Natural killer cell treated with Interleukin-12 subunit alpha and Interleukin-12 subunit beta and Interleukin-15 and Interleukin-18, amount 100 ng/mL, for 72 hours (primary cell): Measurements from ENCODE around the gene TRIM14. TPM values are rescaled to one million over a fixed set of nuclear protein-coding genes. Genes with fewer than 3 reads are reported as not detected.
"Not testable (repeated sequence)": the region's sequence is repeated elsewhere in the genome, so short reads cannot be mapped to it uniquely, and the experiment has no call there.

Experiments used
- ATAC-seq, 2 donors: fragments of 150-1000 bp; cut with Tn5 transposase in 1 of 2; sonication (Bioruptor Pico), chemical (Tn5 transposase) in 1 of 2; 2 replicates each; pipeline ENCODE4 v1.10.0; 2021
- DNase-seq: peaks from one replicate; pipeline ENCODE4 v3.0.0; 2022; ENCODE audit warnings: low spot score
- H3K27ac Mint-ChIP-seq, 2 donors: 1 replicate in 1 of 2; 2 replicates in 1 of 2; pipeline ENCODE4 v1.8.0; 2022; ENCODE audit warnings: mixed read lengths in 2 of 2, mild to moderate bottlenecking in 1 of 2, moderate library complexity in 1 of 2
- H3K27me3 Mint-ChIP-seq, 2 donors: 1 replicate in 1 of 2; 2 replicates in 1 of 2; pipeline ENCODE4 v1.8.0; 2022; ENCODE audit warnings: mixed read lengths in 2 of 2
- H3K36me3 Mint-ChIP-seq: one replicate; pipeline ENCODE4 v1.8.0; 2022; ENCODE audit warnings: mixed read lengths
- H3K4me1 Mint-ChIP-seq, 2 donors: 1 replicate in 1 of 2; 2 replicates in 1 of 2; pipeline ENCODE4 v1.8.0; 2022; ENCODE audit warnings: low read depth in 2 of 2, mixed read lengths in 2 of 2, mild to moderate bottlenecking in 1 of 2
- H3K4me3 Mint-ChIP-seq: one replicate; pipeline ENCODE4 v1.8.0; 2022; ENCODE audit warnings: mixed read lengths
- H3K9me3 Mint-ChIP-seq: 2 replicates; pipeline ENCODE4 v1.8.0; 2022; ENCODE audit warnings: mixed read lengths
- total RNA-seq, 2 donors: library from RNA; stranded (reverse); gene quantifications; one replicate each; pipeline ENCODE4 v1.2.3, GENCODE V29; 2022

TRIM14 gene
- total RNA-seq, 2 donors from 2014 or later: 29.4 to 49.0 TPM

GRCh38 chr9:98080326-98080725 is 38.7 kb downstream of the TRIM14 start:
- H3K4me3 Mint-ChIP-seq: no peak overlapping the region
- H3K27ac Mint-ChIP-seq: peak overlapping the region; percentile 15 to 75
- H3K4me1 Mint-ChIP-seq: peaks cover 15 to 17% of the 10 kb centered on the region in 2 donors
- no peaks in the 10 kb centered on the region for H3K27me3 Mint-ChIP-seq
- DNase-seq (no peak), ATAC-seq (no peak)
- no peaks in the 10 kb centered on the region for H3K9me3 Mint-ChIP-seq
- H3K36me3 Mint-ChIP-seq: peaks cover 17% of the 10 kb centered on the region

DNA sequence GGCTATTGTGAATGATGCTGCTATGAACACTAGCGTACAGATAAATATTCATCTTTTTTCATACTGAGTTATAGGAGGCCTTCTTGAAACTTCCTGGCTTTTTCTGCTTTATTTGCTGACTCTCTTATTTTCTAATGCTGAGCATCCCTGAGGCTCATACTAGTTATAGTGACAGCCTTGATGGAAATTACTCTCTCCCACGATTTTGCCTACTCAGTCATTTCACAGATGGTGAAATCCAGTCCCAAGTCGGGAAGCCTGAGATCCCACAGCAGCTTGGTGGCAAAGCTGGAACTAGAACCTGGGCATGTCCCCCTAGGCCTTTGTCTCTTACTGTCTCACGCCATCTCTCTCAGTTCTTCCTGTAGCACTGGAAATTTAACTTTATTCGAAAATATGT is 40.1 kb downstream of the TRIM14 start:
- ATAC-seq (no peak), DNase-seq (no peak)
- H3K27ac Mint-ChIP-seq: peak overlapping the region in 1 of 2 donors; percentile 12
- peaks cover 15% of the 10 kb centered on the region for H3K36me3 Mint-ChIP-seq
- H3K4me3 Mint-ChIP-seq: no peak overlapping the region
- H3K9me3 Mint-ChIP-seq: no peaks in the 10 kb centered on the region
- peaks cover 18 to 27% of the 10 kb centered on the region in 2 donors for H3K4me1 Mint-ChIP-seq
- H3K27me3 Mint-ChIP-seq: no peaks in the 10 kb centered on the region

GRCh38 chr9:98076514-98076890 is 42.5 kb downstream of the TRIM14 start:
- Mint-ChIP-seq H3K4me1 (peaks cover 10 to 20% of the 10 kb centered on the region in 2 donors), H3K27ac (peak overlapping the region in 1 of 2 donors; percentile 16), H3K36me3 (peaks cover 11% of the 10 kb centered on the region)
- not testable (repeated sequence) for H3K9me3 Mint-ChIP-seq, H3K27me3 Mint-ChIP-seq, DNase-seq, ATAC-seq, H3K4me3 Mint-ChIP-seq

- H3K4me3 Mint-ChIP-seq: peak overlapping the region; percentile 15
Measured at GRCh38 chr9:98075332-98075805, 43.7 kb downstream of the TRIM14 start.

DNA sequence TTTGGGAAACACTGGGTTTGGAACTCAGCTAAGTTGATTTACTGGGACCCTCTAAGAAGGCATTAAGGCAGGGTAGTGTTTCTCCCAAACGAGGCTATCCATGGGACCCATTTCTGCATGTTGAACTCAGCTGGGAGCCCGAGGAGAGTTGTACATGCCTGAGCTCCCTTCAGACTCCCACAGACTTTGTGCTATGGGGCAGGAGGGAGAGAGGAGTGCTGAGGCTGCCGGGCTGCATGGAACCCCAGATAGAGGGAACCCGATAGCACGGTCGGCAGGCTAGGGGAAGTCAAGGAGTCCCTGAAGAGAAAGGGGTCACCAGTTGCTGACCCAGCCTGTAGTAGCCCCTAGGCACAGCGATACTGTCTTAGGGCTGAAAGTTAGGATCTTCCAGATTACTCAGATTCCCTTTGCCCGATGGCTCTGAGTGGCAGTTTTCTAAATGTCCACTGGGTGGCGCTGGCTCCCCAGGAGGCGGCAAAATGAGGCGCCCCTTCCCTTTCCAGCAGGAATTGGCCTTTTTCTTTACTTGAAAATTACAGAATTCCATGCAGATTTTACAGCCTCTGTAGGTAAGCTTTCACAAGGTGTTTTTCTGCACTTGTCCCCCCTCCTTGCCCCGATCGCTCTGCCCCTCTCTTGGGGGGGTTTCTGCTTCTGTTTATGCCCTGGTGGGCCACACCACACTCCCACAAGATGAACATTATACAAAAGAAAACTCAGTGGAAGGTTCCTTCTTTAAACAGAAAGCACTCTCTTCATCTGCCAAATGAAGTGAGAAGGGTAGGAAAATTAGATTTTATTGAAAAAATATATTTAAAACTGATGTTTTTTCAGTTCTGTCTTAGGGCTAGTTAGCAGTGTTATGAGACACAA is 44.7 kb downstream of the TRIM14 start:
- H3K4me1 Mint-ChIP-seq: peaks cover 5 to 15% of the 10 kb centered on the region in 2 donors
- H3K27ac Mint-ChIP-seq: peak overlapping the region in 1 of 2 donors; percentile 68
- no peaks in the 10 kb centered on the region for H3K9me3 Mint-ChIP-seq
- ATAC-seq (no peak), DNase-seq (peak; percentile 76)
- peak overlapping the region; percentile 15 for H3K4me3 Mint-ChIP-seq
- H3K27me3 Mint-ChIP-seq: no peaks in the 10 kb centered on the region
- peaks cover 11% of the 10 kb centered on the region for H3K36me3 Mint-ChIP-seq

More at GRCh38 chr9:98075332-98075805, 43.7 kb downstream of the TRIM14 start:
- H3K4me1 Mint-ChIP-seq: peaks cover 5 to 15% of the 10 kb centered on the region in 2 donors
- no peak for DNase-seq
- ATAC-seq: peak in 1 of 2 donors; percentile 32
- peaks cover 11% of the 10 kb centered on the region for H3K36me3 Mint-ChIP-seq
- H3K27ac Mint-ChIP-seq: peak overlapping the region; percentile 49 to 68
- H3K9me3 Mint-ChIP-seq: no peaks in the 10 kb centered on the region
- H3K27me3 Mint-ChIP-seq: no peaks in the 10 kb centered on the region

- ATAC-seq (no peak), DNase-seq (no peak)
- H3K27me3 Mint-ChIP-seq: no peaks in the 10 kb centered on the region
- H3K36me3 Mint-ChIP-seq: peaks cover 4% of the 10 kb centered on the region
- H3K4me3 Mint-ChIP-seq: no peak overlapping the region
- H3K9me3 Mint-ChIP-seq: no peaks in the 10 kb centered on the region
- no peak overlapping the region for H3K27ac Mint-ChIP-seq
- peaks cover 6 to 15% of the 10 kb centered on the region in 2 donors for H3K4me1 Mint-ChIP-seq
Measured at GRCh38 chr9:98071737-98072136, 47.3 kb downstream of the TRIM14 start.

- H3K4me3 Mint-ChIP-seq: no peak overlapping the region
- peaks cover 8 to 14% of the 10 kb centered on the region in 2 donors for H3K4me1 Mint-ChIP-seq
- no peak for ATAC-seq
- no peak overlapping the region for H3K27ac Mint-ChIP-seq
- no peaks in the 10 kb centered on the region for H3K9me3 Mint-ChIP-seq
- DNase-seq: no peak
- H3K36me3 Mint-ChIP-seq: peaks cover 4% of the 10 kb centered on the region
- H3K27me3 Mint-ChIP-seq: no peaks in the 10 kb centered on the region
Measured at GRCh38 chr9:98070704-98071103, 48.3 kb downstream of the TRIM14 start.

GRCh38 chr9:98069551-98069950 is 49.5 kb downstream of the TRIM14 start:
- Mint-ChIP-seq H3K9me3 (no peaks in the 10 kb centered on the region), H3K36me3 (peaks cover 4% of the 10 kb centered on the region)

DNA sequence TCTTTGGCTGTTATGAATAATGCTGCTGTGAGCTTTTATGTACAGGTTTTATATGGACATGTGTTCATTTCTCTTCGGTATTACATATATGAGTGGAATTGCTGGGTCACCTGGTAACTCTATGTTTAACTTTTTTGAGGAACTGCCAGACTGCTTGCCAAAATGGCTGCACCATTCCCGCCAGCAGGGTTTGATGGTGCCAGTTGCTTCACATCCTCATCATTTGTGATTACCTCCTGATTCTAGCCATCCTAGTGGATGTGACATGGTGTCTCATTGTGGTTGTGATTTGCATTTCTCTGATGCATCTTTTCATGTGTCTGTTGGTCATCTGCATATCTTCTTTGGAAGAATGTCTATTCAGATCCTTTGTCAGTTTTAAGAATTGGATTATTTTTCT is 51.8 kb downstream of the TRIM14 start:
- no peaks in the 10 kb centered on the region for H3K27me3 Mint-ChIP-seq
- peaks cover 4% of the 10 kb centered on the region for H3K36me3 Mint-ChIP-seq
- H3K4me3 Mint-ChIP-seq: no peak overlapping the region
- no peak for DNase-seq
- H3K27ac Mint-ChIP-seq: no peak overlapping the region
- H3K9me3 Mint-ChIP-seq: no peaks in the 10 kb centered on the region
- ATAC-seq: no peak
- peaks cover 0 to 6% of the 10 kb centered on the region in 2 donors for H3K4me1 Mint-ChIP-seq

More at GRCh38 chr9:98069551-98069950, 49.5 kb downstream of the TRIM14 start:
- H3K27ac Mint-ChIP-seq: no peak overlapping the region
- ATAC-seq (no peak), DNase-seq (no peak)
- H3K4me3 Mint-ChIP-seq: no peak overlapping the region
- no peaks in the 10 kb centered on the region for H3K27me3 Mint-ChIP-seq
- H3K4me1 Mint-ChIP-seq: peaks cover 3 to 7% of the 10 kb centered on the region in 2 donors

DNA sequence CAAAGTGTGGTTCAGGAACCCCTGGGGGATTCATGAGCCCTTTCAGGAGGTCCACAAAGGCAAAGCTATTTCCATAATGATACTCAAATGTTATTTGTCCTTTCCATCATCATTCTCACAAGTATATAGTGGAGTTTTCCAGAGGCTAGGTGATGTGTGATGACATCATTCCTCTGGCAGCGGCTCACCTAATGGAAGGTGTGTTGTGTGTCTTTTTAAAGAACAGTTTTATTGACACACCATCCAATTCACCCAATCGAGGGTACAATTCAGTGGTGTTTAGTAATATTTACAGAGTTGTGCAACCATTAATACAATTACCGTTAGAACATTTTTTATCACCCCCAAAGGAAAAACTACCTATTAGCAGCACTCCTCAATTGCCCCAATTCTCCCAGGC is 52.8 kb downstream of the TRIM14 start:
- Mint-ChIP-seq H3K36me3 (peaks cover 4% of the 10 kb centered on the region), H3K27ac (no peak overlapping the region), H3K9me3 (no peaks in the 10 kb centered on the region)

DNA sequence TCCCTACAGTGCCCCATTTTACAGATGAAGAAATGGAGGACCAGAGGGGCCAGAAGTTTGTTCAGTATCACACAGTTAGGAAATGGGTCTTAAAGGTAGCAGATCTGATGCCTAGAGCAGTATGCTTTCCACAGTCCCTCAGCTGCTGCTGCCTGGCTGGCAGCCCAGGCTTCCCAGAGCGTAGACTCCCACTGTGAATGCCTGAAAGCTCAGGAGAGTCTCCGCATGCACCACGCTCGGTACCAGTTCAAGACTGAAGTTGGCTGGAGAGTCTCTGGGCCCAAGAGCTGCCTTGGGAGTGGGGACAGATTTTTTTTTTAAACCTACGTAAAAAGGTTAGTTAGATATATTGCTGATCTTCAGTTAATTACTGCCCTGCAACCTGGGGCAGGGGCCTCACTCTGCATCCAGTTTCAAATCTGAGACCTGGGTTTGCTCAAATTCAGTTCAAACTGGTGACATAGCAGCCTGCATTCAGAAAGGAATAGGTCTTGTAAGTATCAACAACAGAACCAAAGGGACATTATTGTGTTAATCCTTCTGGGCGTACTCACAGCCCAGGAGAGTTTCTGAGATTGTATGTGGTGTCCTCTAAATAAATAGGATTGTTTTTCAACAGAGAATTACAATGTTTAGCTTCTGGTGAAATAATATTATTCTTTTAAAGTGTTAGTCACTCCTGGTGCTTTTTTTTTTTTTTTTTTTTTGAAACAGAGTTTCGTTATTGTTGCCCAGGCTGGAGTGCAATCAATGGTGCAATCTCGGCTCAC is 54.2 kb downstream of the TRIM14 start:
- Mint-ChIP-seq H3K4me3 (no peak overlapping the region), H3K27ac (no peak overlapping the region), H3K9me3 (no peaks in the 10 kb centered on the region), H3K36me3 (peaks cover 4% of the 10 kb centered on the region), H3K27me3 (no peaks in the 10 kb centered on the region), H3K4me1 (peaks cover 0 to 6% of the 10 kb centered on the region in 2 donors)
- DNase-seq (no peak), ATAC-seq (no peak)

More for the DNA sequence above, 52.8 kb downstream of the TRIM14 start:
- no peak for ATAC-seq
- Mint-ChIP-seq H3K4me1 (peaks cover 0 to 6% of the 10 kb centered on the region in 2 donors), H3K4me3 (no peak overlapping the region), H3K27me3 (no peaks in the 10 kb centered on the region)
- no peak for DNase-seq

- Mint-ChIP-seq H3K27me3 (no peaks in the 10 kb centered on the region), H3K4me1 (peaks cover 3 to 8% of the 10 kb centered on the region in 2 donors), H3K36me3 (peaks cover 2% of the 10 kb centered on the region), H3K4me3 (no peak overlapping the region), H3K9me3 (no peaks in the 10 kb centered on the region), H3K27ac (no peak overlapping the region)
- no peak for ATAC-seq
- DNase-seq: no peak
Measured at GRCh38 chr9:98062161-98062560, 56.9 kb downstream of the TRIM14 start.

- Mint-ChIP-seq H3K36me3 (peaks cover 6% of the 10 kb centered on the region), H3K27me3 (no peaks in the 10 kb centered on the region), H3K4me1 (peaks cover 10 to 16% of the 10 kb centered on the region in 2 donors), H3K9me3 (no peaks in the 10 kb centered on the region), H3K27ac (peak overlapping the region; percentile 91 to 94), H3K4me3 (peak overlapping the region; percentile 100)
- DNase-seq: no peak
- ATAC-seq: no peak
Measured at GRCh38 chr9:98057138-98057799, 61.8 kb downstream of the TRIM14 start.
